Activated naive CD8-positive, alpha-beta T cell treated with anti-CD3 and anti-CD28 coated beads for 36 hours (primary cell): ENCODE measurements around the gene TUFT1. TPM values are rescaled to one million over a fixed set of nuclear protein-coding genes. Genes with fewer than 3 reads are reported as not detected.
A peak's percentile ranks its signal among the peaks of the same experiment; 100 is the strongest.
"Not testable (repeated sequence)": the region's sequence is repeated elsewhere in the genome, so short reads cannot be mapped to it uniquely, and the experiment has no call there.

Source experiments
- DNase-seq: peaks from one replicate; pipeline ENCODE4 v3.0.0; 2021
- H3K27ac Mint-ChIP-seq: one replicate; pipeline ENCODE4 v1.8.0; 2022; ENCODE audit warnings: mild to moderate bottlenecking, moderate library complexity, mixed read lengths
- H3K27me3 Mint-ChIP-seq: one replicate; pipeline ENCODE4 v1.8.0; 2022; ENCODE audit warnings: mild to moderate bottlenecking, mixed read lengths
- H3K36me3 Mint-ChIP-seq: one replicate; pipeline ENCODE4 v1.8.0; 2021; ENCODE audit warnings: mild to moderate bottlenecking, mixed read lengths
- H3K4me1 Mint-ChIP-seq: one replicate; pipeline ENCODE4 v1.8.0; 2021; ENCODE audit warnings: mixed read lengths
- H3K4me3 Mint-ChIP-seq: one replicate; pipeline ENCODE4 v1.8.0; 2022; ENCODE audit warnings: mild to moderate bottlenecking, moderate library complexity, mixed read lengths
- H3K9me3 Mint-ChIP-seq: one replicate; pipeline ENCODE4 v1.8.0; 2022; ENCODE audit warnings: mixed read lengths
- total RNA-seq, 2 experiments: library from RNA; stranded (reverse); gene quantifications; one replicate each; pipeline ENCODE4 v1.2.3, GENCODE V29; 2021

TUFT1 gene
- total RNA-seq, 2 experiments from 2014 or later: 2.3 to 2.9 TPM

DNA sequence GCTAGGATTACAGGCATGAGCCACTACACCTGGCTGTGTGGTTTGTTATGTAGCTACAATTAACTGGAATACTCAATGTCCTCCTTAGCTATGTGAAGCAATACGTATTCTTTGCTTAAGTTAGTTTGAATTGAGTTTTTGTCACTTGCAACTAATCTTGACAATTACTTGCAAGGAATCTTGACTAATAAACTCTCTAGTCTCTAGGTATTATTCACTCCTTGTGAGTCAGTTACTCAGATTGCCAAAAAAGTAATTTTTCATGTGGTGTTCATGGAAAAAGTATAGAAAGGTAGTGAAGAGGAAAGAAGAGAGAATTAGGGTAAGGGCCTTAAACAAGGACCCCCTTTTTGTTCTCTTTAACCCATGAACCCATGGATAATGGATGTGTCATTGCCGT is 64.2 kb downstream of the TUFT1 start:
- Mint-ChIP-seq H3K27me3 (peaks cover 28% of the 10 kb centered on the region), H3K4me3 (no peak overlapping the region), H3K9me3 (no peaks in the 10 kb centered on the region), H3K4me1 (peaks cover 7% of the 10 kb centered on the region), H3K36me3 (no peaks in the 10 kb centered on the region), H3K27ac (no peak overlapping the region)
- no peak for DNase-seq

DNA sequence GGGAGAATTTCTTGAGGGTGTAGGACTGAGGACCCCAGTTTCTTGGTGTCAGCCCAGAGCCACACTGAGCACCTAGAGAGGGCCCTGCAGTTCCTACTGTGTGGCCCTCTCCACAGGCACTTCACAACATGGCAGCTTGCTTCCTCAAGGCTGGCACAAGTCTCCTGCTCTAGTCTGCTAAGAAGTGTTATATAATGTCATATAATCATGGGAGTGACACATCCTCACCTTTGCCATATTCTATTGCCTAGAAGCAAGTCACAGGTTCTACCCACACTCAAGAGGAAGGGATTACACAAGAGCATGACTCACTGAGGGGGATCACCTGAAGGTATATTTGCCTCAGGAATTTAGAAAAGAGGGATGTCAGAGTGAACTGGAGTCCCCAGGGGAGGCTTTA is 66.3 kb downstream of the TUFT1 start:
- no peaks in the 10 kb centered on the region for H3K9me3 Mint-ChIP-seq
- peaks cover 28% of the 10 kb centered on the region for H3K27me3 Mint-ChIP-seq
- H3K27ac Mint-ChIP-seq: no peak overlapping the region
- no peaks in the 10 kb centered on the region for H3K36me3 Mint-ChIP-seq
- H3K4me3 Mint-ChIP-seq: no peak overlapping the region
- no peak for DNase-seq
- H3K4me1 Mint-ChIP-seq: peaks cover 8% of the 10 kb centered on the region

DNA sequence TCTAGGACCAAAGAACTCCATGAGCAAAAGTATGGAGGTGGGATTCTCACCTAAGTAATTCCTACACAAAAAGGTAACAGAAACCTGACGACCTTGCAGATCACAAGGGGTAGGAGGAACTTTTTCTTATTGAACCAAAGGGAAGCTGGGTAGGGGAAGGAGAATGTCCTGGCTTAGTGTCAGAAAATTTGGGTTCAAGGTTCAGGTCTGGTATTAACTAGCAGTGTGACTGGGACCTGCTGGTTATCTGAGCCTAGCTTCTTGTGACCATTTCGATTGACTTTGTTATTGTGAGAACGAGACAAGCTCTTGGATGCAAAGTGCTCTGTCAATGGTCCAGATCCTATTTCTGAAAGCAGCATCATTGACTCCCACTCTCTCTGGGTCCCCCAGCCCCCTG is 66.7 kb downstream of the TUFT1 start:
- Mint-ChIP-seq H3K36me3 (no peaks in the 10 kb centered on the region), H3K9me3 (no peaks in the 10 kb centered on the region), H3K4me1 (peaks cover 11% of the 10 kb centered on the region), H3K27ac (no peak overlapping the region), H3K27me3 (peaks cover 25% of the 10 kb centered on the region), H3K4me3 (no peak overlapping the region)
- no peak for DNase-seq

DNA sequence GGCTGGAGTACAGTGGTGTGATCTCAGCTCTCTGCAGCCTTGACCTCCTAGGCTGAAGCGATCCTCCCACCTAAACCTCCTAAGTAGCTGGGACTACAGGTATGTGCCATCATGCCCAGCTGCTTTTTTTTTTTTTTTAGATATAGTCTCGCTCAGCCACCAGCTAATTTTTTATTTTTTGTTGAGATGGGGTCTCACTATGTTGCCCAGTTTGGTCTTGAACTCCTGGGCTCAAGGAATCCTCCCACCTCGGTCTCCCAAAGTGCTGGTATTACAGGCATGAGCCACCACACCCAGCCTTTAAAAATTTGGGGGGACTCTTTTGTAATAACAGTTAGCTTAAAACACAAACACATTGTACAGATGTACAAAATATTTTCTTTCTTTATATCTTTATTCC is 70.0 kb downstream of the TUFT1 start:
- Mint-ChIP-seq H3K36me3 (peaks cover 10% of the 10 kb centered on the region), H3K4me3 (no peak overlapping the region), H3K4me1 (peaks cover 28% of the 10 kb centered on the region), H3K9me3 (no peaks in the 10 kb centered on the region), H3K27ac (no peak overlapping the region), H3K27me3 (peaks cover 12% of the 10 kb centered on the region)
- DNase-seq: no peak

DNA sequence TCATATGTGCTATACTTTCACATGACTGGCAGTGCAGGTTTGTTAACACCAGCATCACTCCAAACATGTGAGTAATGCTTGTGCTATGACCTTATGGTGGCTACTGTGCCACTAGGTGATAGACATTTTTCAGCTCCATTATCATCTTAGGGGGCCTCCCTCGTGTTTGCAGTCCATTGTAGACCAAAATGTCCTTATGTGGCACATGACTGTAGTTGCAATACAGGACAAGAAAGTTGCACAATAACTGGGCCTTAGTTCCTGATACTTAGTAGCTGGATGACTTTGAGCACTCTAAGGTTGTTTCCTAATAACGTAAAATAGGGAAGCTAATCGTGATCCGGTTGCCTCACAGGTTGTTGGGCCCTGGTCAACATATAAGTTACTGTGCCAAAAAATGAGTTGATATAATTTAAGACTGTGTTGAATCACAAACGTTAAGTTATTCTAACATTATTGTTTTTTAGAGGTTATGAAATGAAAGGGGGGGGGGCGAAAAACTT is 71.2 kb downstream of the TUFT1 start:
- DNase-seq: no peak
- Mint-ChIP-seq H3K4me1 (peaks cover 37% of the 10 kb centered on the region), H3K4me3 (peak overlapping the region; percentile 91), H3K27me3 (peaks cover 5% of the 10 kb centered on the region), H3K9me3 (no peaks in the 10 kb centered on the region), H3K27ac (peak overlapping the region; percentile 65), H3K36me3 (peaks cover 10% of the 10 kb centered on the region)

DNA sequence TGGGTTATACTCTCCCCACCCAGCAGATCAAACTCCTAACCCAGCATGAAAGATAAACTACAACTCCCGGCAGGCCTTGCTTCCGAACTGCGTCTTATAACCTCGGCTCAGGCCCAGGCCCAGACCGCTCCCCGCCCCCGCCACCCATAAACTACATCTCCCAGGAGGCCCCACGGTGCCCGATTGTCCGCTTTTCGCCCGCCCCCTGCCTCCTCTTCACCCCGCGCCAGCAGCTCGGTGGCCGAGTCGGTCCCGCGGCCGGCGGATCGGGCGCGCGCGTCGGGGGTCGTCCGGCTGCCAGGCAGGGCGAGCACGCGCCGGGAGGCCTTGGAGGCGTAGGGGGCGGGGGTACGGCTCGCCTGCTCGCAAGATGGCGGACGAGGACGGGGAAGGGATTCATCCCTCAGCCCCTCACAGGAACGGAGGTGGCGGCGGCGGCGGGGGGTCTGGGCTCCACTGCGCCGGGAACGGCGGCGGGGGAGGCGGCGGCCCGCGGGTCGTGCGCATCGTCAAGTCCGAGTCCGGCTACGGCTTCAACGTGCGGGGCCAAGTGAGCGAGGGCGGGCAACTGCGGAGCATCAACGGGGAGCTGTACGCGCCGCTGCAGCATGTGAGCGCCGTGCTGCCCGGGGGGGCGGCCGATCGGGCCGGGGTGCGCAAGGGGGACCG is 71.9 kb downstream of the TUFT1 start, which contains the start of gene SNX27:
TSS of gene SNX27 (plus strand) at position 219 of the 669 bp plus-strand sequence. CDS start at position 371, 152 bp downstream.
- Mint-ChIP-seq H3K4me3 (peak within 1 kb of the TSS; percentile 91), H3K27me3 (peaks cover 5% of the 10 kb centered on the region), H3K4me1 (peaks cover 39% of the 10 kb centered on the region), H3K9me3 (no peaks in the 10 kb centered on the region), H3K27ac (peak within 1 kb of the TSS; percentile 90), H3K36me3 (peaks cover 10% of the 10 kb centered on the region)
- DNase-seq: peak; percentile 83

DNA sequence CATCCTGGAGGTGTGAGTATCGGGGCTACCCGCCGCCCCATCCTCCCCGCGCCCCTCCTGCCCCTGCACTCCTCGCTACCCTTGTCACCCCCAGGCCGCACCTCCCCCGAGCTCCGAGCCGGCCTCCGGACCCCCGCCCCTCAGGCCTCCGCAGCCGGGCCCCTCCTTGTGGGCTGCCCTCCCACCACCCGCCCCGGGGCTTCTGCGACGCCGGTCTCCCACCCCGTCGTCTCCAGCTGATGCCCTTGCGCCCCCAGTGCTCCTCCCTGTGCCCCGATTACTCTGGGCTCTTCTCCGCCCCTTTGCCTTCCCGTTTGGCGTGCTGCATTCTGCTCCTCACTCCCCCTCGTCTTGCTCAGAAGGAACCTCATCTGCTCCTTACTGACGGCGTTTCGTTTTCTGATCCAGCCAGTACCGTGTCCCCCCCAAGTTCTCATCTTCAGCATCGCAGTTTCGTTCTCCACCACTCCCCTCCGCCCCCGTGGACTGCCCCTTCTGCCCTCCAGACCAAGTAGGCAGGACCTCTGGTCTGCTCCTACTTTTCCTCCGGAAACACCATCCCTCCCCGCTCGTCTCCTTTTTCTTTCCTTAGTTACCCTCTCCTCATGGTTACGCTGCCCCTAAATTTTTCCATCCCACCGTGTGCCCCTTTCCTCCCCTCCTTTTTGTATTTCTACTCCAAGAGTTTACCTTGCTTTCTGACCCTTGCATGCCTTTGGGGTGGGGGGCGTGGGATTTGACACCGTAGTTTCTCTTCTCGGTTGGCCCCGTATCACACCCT is 72.6 kb downstream of the TUFT1 start:
- Mint-ChIP-seq H3K27me3 (peaks cover 5% of the 10 kb centered on the region), H3K4me1 (peaks cover 39% of the 10 kb centered on the region), H3K36me3 (peaks cover 10% of the 10 kb centered on the region), H3K27ac (peak overlapping the region; percentile 90), H3K4me3 (peak overlapping the region; percentile 91), H3K9me3 (no peaks in the 10 kb centered on the region)
- DNase-seq: peak; percentile 37

DNA sequence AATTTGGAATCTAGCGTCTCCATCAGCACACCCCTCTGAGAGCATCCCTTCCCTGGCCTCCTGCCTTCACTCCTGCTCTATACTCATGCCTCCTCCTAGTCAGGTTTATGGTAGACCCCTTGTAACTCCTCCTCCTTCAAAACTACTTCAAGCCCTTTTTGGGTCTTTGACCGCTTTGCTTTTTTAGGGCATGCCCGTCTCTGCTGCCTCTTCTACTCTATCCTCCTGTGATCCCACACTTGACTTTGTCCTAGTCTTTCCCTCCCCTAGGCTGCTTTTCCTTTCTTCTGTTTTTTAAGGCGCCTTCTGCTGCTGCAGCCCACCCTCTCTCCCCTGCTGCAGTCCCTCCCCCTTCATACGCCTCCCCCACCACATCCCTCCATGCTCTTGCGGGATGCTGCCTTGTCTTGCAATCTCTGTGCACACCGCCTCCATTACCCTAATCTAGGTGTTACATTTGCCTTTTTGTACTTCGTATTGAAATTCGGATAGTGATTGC is 73.2 kb downstream of the TUFT1 start:
- Mint-ChIP-seq H3K4me1 (peaks cover 39% of the 10 kb centered on the region), H3K27ac (peak overlapping the region; percentile 90), H3K36me3 (peaks cover 10% of the 10 kb centered on the region), H3K27me3 (peaks cover 1% of the 10 kb centered on the region), H3K4me3 (peak overlapping the region; percentile 91), H3K9me3 (no peaks in the 10 kb centered on the region)
- no peak for DNase-seq

DNA sequence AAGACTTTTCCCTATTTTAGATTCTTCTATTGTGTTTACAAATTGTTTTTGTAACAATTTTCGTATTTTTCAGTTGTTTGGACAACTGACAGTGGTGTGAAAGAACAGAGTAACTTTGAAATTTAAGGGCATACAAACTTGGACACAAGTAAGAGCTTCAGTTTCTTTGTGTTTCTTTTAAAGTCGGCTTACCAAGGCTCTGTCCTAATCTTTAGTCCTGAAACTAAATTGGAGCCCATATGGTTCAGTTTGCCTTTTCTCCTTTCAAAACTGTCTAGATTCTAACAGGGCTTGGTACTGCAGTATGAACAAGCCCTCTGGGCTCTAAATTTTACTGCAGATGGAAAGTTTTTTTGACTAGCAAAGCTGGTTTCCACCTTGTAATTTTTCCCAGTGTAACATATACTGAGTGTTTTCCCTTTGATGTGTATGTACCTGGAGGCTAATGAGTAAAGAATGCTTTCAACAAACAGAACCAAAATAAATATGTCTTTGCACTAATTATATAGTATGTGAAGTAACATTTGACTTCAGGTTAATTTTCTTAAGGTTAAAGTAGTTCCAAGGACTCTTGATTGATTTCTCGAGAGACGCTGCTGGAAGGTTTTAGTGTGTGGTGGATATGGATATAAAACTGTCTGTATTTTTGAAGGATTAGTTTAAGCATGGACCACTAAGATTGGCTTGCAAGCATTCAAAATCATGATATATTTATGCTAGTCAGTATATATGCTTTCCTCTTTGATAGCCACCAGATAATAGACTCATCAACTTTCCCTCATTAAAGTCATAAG is 75.8 kb downstream of the TUFT1 start:
- DNase-seq: no peak
- peaks cover 11% of the 10 kb centered on the region for H3K36me3 Mint-ChIP-seq
- H3K4me1 Mint-ChIP-seq: peaks cover 51% of the 10 kb centered on the region
- no peaks in the 10 kb centered on the region for H3K9me3 Mint-ChIP-seq
- no peak overlapping the region for H3K27ac Mint-ChIP-seq
- no peaks in the 10 kb centered on the region for H3K27me3 Mint-ChIP-seq
- H3K4me3 Mint-ChIP-seq: no peak overlapping the region

DNA sequence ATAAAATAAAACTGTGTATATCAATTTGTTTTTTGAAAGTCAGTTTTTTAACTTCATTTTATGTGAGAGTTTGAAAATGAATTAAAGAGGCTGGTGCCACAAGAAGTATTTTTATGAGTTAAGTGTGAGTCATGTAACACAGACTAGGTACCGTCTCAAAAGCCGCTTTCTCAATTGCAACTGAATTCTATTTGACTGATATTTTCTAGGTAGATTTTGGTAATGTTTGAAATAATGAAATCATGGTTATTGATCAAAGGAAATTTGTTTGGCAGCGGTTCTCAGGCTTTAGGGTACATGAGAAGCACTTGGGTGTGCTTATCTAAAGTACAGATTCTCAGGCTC is 76.4 kb downstream of the TUFT1 start:
- no peak for DNase-seq
- Mint-ChIP-seq H3K4me3 (no peak overlapping the region), H3K36me3 (peaks cover 11% of the 10 kb centered on the region), H3K9me3 (no peaks in the 10 kb centered on the region), H3K4me1 (peaks cover 52% of the 10 kb centered on the region), H3K27me3 (no peaks in the 10 kb centered on the region), H3K27ac (no peak overlapping the region)

DNA sequence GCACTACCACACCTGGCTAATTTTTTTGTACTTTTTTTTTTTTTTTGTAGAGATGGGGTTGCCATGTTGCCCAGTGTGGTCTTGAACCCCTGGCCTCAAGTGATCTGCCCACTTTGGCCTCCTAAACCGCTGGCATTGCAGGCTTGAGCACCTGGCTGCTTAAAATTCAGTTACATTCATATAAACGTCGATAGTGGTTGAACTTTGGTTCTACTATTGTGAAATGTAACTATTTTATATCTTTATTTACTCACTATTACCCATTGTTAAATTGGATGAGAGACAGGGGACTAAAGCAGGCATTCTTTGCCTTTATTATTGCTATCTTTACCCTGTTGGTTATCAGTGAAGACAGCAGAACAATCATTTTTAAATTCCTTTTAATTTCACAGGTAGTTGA is 77.9 kb downstream of the TUFT1 start:
- H3K36me3 Mint-ChIP-seq: peaks cover 7% of the 10 kb centered on the region
- no peaks in the 10 kb centered on the region for H3K9me3 Mint-ChIP-seq
- H3K4me3 Mint-ChIP-seq: no peak overlapping the region
- DNase-seq: no peak
- no peaks in the 10 kb centered on the region for H3K27me3 Mint-ChIP-seq
- H3K4me1 Mint-ChIP-seq: peaks cover 53% of the 10 kb centered on the region
- H3K27ac Mint-ChIP-seq: no peak overlapping the region

DNA sequence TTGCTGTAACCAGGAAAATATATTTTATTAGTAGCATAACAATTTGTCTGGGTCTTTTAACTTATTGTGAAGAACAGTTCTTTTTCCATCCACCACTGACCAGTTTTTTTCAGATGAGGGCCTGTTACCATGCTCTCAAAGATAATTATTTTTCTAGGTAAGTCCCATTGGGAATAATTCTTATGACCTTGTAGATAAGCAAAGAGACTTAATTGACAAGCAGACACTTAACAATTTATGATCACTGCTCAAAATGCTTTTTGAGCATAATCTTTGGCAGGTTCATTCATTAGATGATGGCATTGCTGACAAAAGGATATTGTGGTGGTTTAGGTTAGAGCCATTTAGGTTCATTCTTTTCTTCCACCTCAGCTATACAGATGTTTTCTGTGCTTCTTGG is 78.4 kb downstream of the TUFT1 start:
- H3K4me1 Mint-ChIP-seq: peaks cover 48% of the 10 kb centered on the region
- peaks cover 3% of the 10 kb centered on the region for H3K36me3 Mint-ChIP-seq
- H3K27me3 Mint-ChIP-seq: no peaks in the 10 kb centered on the region
- H3K4me3 Mint-ChIP-seq: no peak overlapping the region
- no peak for DNase-seq
- H3K27ac Mint-ChIP-seq: no peak overlapping the region
- H3K9me3 Mint-ChIP-seq: no peaks in the 10 kb centered on the region

DNA sequence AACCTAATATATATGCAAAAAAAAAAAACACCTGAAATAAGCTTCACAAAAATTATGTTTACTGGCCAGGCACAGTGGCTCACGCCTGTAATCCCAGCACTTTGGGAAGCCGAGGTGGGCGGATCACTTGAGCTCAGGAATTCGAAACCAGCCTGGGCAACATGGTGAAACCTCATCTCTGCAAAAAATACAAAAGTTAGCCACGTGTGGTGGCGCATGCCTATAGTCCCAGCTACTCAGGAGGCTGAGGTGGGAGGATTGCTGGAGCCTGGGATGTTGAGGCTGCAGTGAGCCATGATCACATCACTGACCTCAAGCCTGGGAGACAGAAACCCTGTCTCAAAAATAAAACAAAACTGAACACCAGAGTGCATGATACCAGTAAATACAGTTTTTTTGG is 78.9 kb downstream of the TUFT1 start:
- H3K4me3 Mint-ChIP-seq, DNase-seq, H3K9me3 Mint-ChIP-seq, H3K36me3 Mint-ChIP-seq, H3K27ac Mint-ChIP-seq, H3K27me3 Mint-ChIP-seq: not testable (repeated sequence)
- H3K4me1 Mint-ChIP-seq: peaks cover 44% of the 10 kb centered on the region

DNA sequence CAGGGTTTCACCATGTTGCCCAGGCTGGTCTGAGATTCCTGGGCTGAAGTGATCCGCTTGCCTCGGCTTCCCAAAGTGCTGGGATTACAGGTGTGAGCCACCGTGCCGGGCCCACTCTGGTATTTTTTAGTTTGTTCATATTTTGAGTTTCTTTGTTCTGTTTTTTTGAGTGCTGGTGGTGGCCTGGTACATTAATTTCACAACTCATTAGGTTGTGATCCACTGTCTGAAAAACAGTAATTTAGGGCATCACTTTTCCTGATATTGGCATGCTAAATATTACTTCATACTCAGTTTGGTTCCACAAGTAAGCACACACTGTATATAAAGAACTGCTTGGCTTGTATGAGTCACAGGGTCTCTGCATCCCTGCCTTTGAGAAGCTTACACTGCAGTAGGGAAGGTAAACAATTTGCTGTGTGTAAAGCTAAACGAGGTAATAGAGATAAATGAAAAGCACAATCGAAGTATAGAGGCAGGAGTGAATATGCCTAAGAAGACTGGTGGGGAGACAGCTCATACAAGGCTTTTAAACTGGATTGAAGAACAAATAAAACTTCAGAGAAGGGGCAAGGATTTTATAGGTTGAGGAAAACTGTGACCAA is 79.5 kb downstream of the TUFT1 start:
- DNase-seq: no peak
- no peaks in the 10 kb centered on the region for H3K9me3 Mint-ChIP-seq
- peaks cover 1% of the 10 kb centered on the region for H3K36me3 Mint-ChIP-seq
- H3K27me3 Mint-ChIP-seq: no peaks in the 10 kb centered on the region
- no peak overlapping the region for H3K4me3 Mint-ChIP-seq
- no peak overlapping the region for H3K27ac Mint-ChIP-seq
- H3K4me1 Mint-ChIP-seq: peaks cover 40% of the 10 kb centered on the region

DNA sequence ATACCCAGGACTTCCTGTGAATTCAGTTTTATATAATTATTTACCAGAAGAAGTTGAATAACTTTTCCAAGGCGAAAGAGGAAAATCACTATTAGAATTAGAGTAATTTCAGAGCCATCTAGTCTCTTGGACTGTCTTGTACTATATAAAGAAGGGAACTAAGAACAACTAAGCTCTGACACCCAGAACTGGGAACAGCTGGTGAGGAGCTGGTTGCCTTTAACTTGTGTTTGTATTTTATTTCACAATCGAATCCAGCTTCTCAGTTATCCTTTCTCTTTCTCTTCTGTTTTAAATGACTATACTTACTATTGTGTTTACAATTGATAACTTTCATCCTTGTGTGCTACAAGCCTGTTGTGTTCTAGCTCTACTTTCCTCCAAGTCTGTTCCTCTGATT is 80.2 kb downstream of the TUFT1 start:
- H3K36me3 Mint-ChIP-seq: peaks cover 1% of the 10 kb centered on the region
- no peak overlapping the region for H3K27ac Mint-ChIP-seq
- peaks cover 37% of the 10 kb centered on the region for H3K4me1 Mint-ChIP-seq
- no peak overlapping the region for H3K4me3 Mint-ChIP-seq
- no peaks in the 10 kb centered on the region for H3K27me3 Mint-ChIP-seq
- no peaks in the 10 kb centered on the region for H3K9me3 Mint-ChIP-seq
- no peak for DNase-seq
